NCI-H146 treated with DMSO at 0.1 percent for 48 hours (cell line): ENCODE data around the gene SH3RF2.
"Not testable (repeated sequence)": the region's sequence is repeated elsewhere in the genome, so short reads cannot be mapped to it uniquely, and the experiment has no call there.

ENCODE experiments used
- DNase-seq: peaks from one replicate; lab custom pipeline; 2025; ENCODE audit not compliant: unreplicated experiment; lab: John Stamatoyannopoulos, UW

The SH3RF2 gene

GRCh38 chr5:146005723-146006122 lies 69.3 kb downstream of the SH3RF2 start:
- DNase-seq = no peak

GRCh38 chr5:146006470-146007190 lies 70.3 kb downstream of the SH3RF2 start:
- DNase-seq = no peak

- DNase-seq = no peak
Measured at GRCh38 chr5:146007270-146007669, 70.9 kb downstream of the SH3RF2 start.

GRCh38 chr5:146007989-146008388 lies 71.6 kb downstream of the SH3RF2 start:
- DNase-seq = no peak

- DNase-seq = no peak
Measured at GRCh38 chr5:146009020-146009419, 72.6 kb downstream of the SH3RF2 start.

- DNase-seq = not testable (repeated sequence)
Measured at GRCh38 chr5:146010447-146010846, 74.1 kb downstream of the SH3RF2 start.

- no peak for DNase-seq
Measured at GRCh38 chr5:146013761-146014160, 77.4 kb downstream of the SH3RF2 start.

- no peak for DNase-seq
Measured at GRCh38 chr5:146015001-146015400, 78.6 kb downstream of the SH3RF2 start.

- DNase-seq = no peak
Measured at GRCh38 chr5:146016764-146017484, 80.5 kb downstream of the SH3RF2 start.

- DNase-seq = no peak
Measured at GRCh38 chr5:146018514-146019375, 82.4 kb downstream of the SH3RF2 start.

- DNase-seq = no peak
Measured at GRCh38 chr5:146020100-146020499, 83.7 kb downstream of the SH3RF2 start.

GRCh38 chr5:146024034-146024433 lies 87.7 kb downstream of the SH3RF2 start:
- no peak for DNase-seq

GRCh38 chr5:146025114-146025680 lies 88.8 kb downstream of the SH3RF2 start:
- DNase-seq = no peak

- no peak for DNase-seq
Measured at GRCh38 chr5:146025681-146026080, 89.3 kb downstream of the SH3RF2 start.

GRCh38 chr5:146026307-146027010 lies 90.1 kb downstream of the SH3RF2 start:
- no peak for DNase-seq

- DNase-seq = no peak
Measured at GRCh38 chr5:146027751-146028150, 91.4 kb downstream of the SH3RF2 start.

GRCh38 chr5:146032911-146033310 lies 96.5 kb downstream of the SH3RF2 start:
- DNase-seq = no peak

- no peak for DNase-seq
Measured at GRCh38 chr5:146034127-146034526, 97.7 kb downstream of the SH3RF2 start.

- no peak for DNase-seq
Measured at GRCh38 chr5:146034605-146035004, 98.2 kb downstream of the SH3RF2 start.

- DNase-seq = no peak
Measured at GRCh38 chr5:146039420-146039819, 103.0 kb downstream of the SH3RF2 start.

GRCh38 chr5:146040527-146040926 lies 104.1 kb downstream of the SH3RF2 start:
- no peak for DNase-seq
